Measurements from ENCODE around the gene RNF10. TPM values are rescaled to one million over a fixed set of nuclear protein-coding genes. Genes with fewer than 3 reads are reported as not detected.

RNF10 gene
- total and polyA plus RNA-seq, 9 of the 15 experiments (the other 6 are each of a cell fraction or from before 2014, with no cell fraction given): 43.0 to 139 (median 80.1) TPM

GRCh38 chr12:120495731-120496412 is 38.3 kb upstream of the RNF10 start, which contains the start of gene DYNLL1 (continued):
- TF ChIP-seq BCL6 (CRISPR knock-in tag; IDR thresholded peaks at IDR 0.05) (no peak), ZBTB12 (CRISPR knock-in tag; IDR thresholded peaks at IDR 0.05) (no peak), FOXJ2 (tag; IDR thresholded peaks at IDR 0.05) (peak; percentile 47; the same call in 1 of the 2 replicates), HDAC2 (IDR thresholded peaks at IDR 0.05) (0 out of 2 replicates have a peak, but pooled peaks have one; percentile 72), ATF7 (IDR thresholded peaks at IDR 0.05) (peak; percentile 71), OTX1 (CRISPR knock-in tag; IDR thresholded peaks at IDR 0.05) (no peak), FOS (IDR thresholded peaks at IDR 0.05; ENCODE audit: extremely low read depth, insufficient read length) (peak; percentile 94), KDM4B (IDR thresholded peaks at IDR 0.05; ENCODE audit: borderline replicate concordance in 2 of 2, low read depth in 1 of 2) (0 out of 4 replicates have a peak, but pooled peaks of 1 of the 2 experiments have one; percentile 43), POLR2AphosphoS2 (IDR thresholded peaks at IDR 0.05; ENCODE audit: low read length) (peak; percentile 81; the same call in 1 of the 2 replicates), NR4A1 (CRISPR knock-in tag; IDR thresholded peaks at IDR 0.05) (no peak), NR4A1 (tag; IDR thresholded peaks at IDR 0.05) (no peak), TFE3 (CRISPR knock-in tag; IDR thresholded peaks at IDR 0.05) (no peak), KLF6 (CRISPR knock-in tag; IDR thresholded peaks at IDR 0.05; ENCODE audit: borderline replicate concordance) (no peak), POLR2AphosphoS5 (IDR thresholded peaks at IDR 0.05; ENCODE audit: control insufficient read depth, insufficient read depth, low read depth, low read length) (peak; percentile 90), FOXK2 (conservative IDR thresholded peaks at IDR 0.05 in 1 of 2, IDR thresholded peaks at IDR 0.05 in 1 of 2; ENCODE audit: low read depth in 2 of 2) (peak; percentile 39 to 60; a peak in 1 of 4 replicates)
- TF ChIP-seq, protein P1, sequence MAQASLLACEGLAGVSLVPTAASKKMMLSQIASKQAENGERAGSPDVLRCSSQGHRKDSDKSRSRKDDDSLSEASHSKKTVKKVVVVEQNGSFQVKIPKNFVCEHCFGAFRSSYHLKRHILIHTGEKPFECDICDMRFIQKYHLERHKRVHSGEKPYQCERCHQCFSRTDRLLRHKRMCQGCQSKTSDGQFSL (CRISPR knock-in tag; IDR thresholded peaks at IDR 0.05): peak; percentile 88
- TF ChIP-seq, protein P1 (tag; IDR thresholded peaks at IDR 0.05): peak in 1 of 2 experiments; percentile 94; a peak in 1 of 4 replicates
- TF ChIP-seq, protein P2, sequence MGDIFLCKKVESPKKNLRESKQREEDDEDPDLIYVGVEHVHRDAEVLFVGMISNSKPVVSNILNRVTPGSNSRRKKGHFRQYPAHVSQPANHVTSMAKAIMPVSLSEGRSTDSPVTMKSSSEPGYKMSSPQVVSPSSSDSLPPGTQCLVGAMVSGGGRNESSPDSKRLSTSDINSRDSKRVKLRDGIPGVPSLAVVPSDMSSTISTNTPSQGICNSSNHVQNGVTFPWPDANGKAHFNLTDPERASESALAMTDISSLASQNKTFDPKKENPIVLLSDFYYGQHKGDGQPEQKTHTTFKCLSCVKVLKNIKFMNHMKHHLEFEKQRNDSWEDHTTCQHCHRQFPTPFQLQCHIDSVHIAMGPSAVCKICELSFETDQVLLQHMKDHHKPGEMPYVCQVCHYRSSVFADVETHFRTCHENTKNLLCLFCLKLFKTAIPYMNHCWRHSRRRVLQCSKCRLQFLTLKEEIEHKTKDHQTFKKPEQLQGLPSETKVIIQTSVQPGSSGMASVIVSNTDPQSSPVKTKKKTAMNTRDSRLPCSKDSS (IDR thresholded peaks at IDR 0.05; ENCODE audit: low read depth, partially characterized antibody): no peak
- TF ChIP-seq, protein P3, sequence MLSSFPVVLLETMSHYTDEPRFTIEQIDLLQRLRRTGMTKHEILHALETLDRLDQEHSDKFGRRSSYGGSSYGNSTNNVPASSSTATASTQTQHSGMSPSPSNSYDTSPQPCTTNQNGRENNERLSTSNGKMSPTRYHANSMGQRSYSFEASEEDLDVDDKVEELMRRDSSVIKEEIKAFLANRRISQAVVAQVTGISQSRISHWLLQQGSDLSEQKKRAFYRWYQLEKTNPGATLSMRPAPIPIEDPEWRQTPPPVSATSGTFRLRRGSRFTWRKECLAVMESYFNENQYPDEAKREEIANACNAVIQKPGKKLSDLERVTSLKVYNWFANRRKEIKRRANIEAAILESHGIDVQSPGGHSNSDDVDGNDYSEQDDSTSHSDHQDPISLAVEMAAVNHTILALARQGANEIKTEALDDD (IDR thresholded peaks at IDR 0.05): no peak

Measured in K562 (cell line).